Nephron progenitor cell (in vitro differentiated cells): Measurements from ENCODE around the gene TCF12.
A peak's percentile ranks its signal among the peaks of the same experiment; 100 is the strongest.
"Not testable (repeated sequence)": the region's sequence is repeated elsewhere in the genome, so short reads cannot be mapped to it uniquely, and the experiment has no call there.

Experiments
- DNase-seq: peaks from one replicate; pipeline ENCODE4 v3.0.0; 2021
- H3K27ac Mint-ChIP-seq: 2 replicates; pipeline ENCODE4 v1.8.0; 2021; ENCODE audit warnings: mild to moderate bottlenecking, moderate library complexity, mixed read lengths
- H3K27me3 Mint-ChIP-seq: 2 replicates; pipeline ENCODE4 v1.8.0; 2021; ENCODE audit warnings: mild to moderate bottlenecking, low read depth, mixed read lengths; ENCODE audit not compliant: poor library complexity
- H3K36me3 Mint-ChIP-seq: 2 replicates; pipeline ENCODE4 v1.8.0; 2021; ENCODE audit warnings: low read depth, mixed read lengths
- H3K4me1 Mint-ChIP-seq: 2 replicates; pipeline ENCODE4 v1.8.0; 2021; ENCODE audit warnings: mixed read lengths
- H3K4me3 Mint-ChIP-seq: 2 replicates; pipeline ENCODE4 v1.8.0; 2021; ENCODE audit warnings: mild to moderate bottlenecking, moderate library complexity, mixed read lengths
- H3K9me3 Mint-ChIP-seq: 2 replicates; pipeline ENCODE4 v1.8.0; 2021; ENCODE audit warnings: mild to moderate bottlenecking, moderate library complexity, mixed read lengths
- CTCF ChIP-seq: fragments of 200-600 bp; sonication (generic); IDR thresholded peaks from 2 replicates; pipeline ENCODE4 v1.5.0; 2021; ENCODE audit warnings: antibody characterized with exemption

TCF12 gene

DNA sequence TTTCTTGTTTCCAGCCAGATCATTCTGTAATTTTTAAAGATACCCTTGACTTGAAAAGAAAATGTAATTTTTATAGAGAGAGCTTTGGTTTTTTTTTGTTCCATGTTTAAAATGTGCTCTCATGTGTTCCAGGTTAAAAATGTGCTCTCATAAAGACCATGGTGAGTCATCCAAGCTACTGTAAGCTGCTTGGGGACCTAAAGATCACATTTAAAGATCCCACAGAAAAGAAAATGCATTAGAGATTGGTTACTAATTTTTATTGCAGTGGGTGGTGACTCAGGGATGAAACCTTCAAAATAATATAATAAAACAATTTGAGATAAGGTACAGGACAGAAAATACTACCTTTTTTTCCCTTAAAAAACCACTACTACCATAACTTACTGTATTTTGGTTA, 11.0 kb downstream of the TCF12 start:
- H3K4me3 Mint-ChIP-seq = no peak overlapping the region
- TF ChIP-seq CTCF = no peak
- H3K36me3 Mint-ChIP-seq = peaks cover 83% of the 10 kb centered on the region
- DNase-seq = no peak
- H3K4me1 Mint-ChIP-seq = peaks cover 25% of the 10 kb centered on the region
- H3K27me3 Mint-ChIP-seq = no peaks in the 10 kb centered on the region
- peaks cover 4% of the 10 kb centered on the region for H3K9me3 Mint-ChIP-seq
- H3K27ac Mint-ChIP-seq = no peak overlapping the region

DNA sequence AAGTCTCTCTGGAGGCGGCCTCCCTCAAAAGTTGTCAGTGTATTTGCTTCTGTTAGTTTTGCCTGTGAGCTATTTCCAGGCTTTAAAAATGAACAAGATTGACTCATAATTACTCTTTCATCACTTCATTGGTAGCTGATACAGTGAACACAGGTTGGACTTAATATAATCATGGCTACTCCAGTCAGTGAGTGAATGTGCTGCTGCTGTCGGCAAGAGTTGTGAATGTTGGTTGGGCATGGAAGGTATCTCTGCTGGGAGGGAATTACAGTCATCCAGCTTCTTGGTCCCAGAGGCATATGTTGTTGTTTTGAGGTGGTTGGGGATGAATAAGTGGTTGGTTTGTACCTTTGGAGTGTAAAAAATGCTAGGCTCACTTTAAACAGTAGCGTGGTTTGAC, 11.5 kb downstream of the TCF12 start:
- no peak for DNase-seq
- Mint-ChIP-seq H3K4me1 (peaks cover 23% of the 10 kb centered on the region), H3K36me3 (peaks cover 85% of the 10 kb centered on the region), H3K27ac (peak overlapping the region; percentile 51), H3K27me3 (no peaks in the 10 kb centered on the region), H3K9me3 (peaks cover 10% of the 10 kb centered on the region), H3K4me3 (no peak overlapping the region)
- no peak for TF ChIP-seq CTCF

DNA sequence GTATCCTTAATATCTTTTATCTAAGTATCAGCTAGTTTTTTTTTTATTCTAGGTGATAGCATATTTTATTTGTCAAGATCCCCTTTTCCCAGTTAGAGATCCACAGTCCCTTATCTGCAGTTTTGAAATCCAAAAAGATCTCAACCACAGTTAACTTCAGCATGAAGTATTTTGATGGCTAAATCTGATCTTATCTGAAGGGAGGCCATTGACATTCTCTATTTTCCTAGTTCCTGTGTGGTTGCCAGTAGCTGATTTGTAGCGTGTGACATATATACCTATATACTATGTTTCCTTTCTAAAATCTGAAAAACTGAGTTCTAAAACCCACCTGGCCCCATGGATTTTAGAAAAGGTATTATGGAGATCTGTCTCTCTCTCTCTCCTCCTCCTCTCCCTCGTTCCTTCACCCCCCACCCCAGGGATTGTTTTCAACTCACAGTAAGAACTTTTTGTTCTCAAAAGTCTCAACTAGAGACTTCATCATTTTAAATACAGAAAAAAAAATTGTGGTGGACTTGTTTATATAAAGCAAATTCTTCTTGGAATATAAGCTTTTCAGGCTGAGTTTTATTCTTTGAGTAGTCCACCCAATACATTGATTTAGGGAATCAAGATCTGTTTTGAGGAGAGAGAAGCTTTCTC, 12.3 kb downstream of the TCF12 start:
- Mint-ChIP-seq H3K27ac (no peak overlapping the region), H3K27me3 (no peaks in the 10 kb centered on the region), H3K4me1 (peaks cover 18% of the 10 kb centered on the region), H3K9me3 (peaks cover 18% of the 10 kb centered on the region), H3K4me3 (no peak overlapping the region), H3K36me3 (peaks cover 87% of the 10 kb centered on the region)
- no peak for DNase-seq
- no peak for TF ChIP-seq CTCF

DNA sequence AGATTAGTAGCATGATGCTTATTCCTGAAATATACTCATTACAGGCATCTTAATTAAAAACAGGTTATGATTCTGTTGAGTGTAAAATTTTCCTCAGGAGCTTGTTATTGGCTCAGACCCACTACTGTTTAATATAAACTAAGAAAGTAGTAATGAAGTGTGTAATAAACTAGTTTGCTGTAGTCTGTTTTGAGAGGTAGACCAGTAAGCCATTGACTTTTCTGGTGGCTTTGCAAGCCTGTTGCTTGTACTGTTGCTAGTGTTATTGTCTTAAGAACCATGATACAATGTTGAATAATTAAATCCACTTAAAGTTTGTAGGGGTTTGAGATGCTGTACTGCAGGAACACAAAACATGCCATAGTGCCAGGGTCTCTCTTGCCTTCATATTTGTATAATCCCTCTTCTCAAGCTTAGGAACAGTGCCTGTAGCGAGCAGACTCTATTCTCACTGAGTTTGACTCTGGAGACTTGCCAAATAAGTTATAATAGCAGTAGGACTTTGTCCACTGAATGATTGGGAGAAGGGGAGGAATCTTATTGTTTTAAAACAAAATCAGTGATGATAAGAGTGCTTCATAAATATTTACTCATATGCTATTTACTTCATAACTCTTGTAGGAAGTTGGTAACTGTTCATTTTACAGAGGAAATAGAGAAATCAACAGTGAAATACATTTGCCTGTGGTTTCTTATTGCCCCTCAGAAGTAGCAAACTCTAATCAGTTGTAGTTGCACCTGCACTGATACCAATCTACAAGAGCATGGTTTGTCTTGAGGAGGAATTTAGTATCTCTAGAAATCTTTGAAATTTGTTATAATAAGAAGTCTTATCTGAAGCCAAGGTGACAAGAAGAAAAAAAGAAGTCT, 13.4 kb downstream of the TCF12 start:
- peaks cover 29% of the 10 kb centered on the region for H3K9me3 Mint-ChIP-seq
- H3K36me3 Mint-ChIP-seq = peaks cover 89% of the 10 kb centered on the region
- H3K27me3 Mint-ChIP-seq = no peaks in the 10 kb centered on the region
- no peak for TF ChIP-seq CTCF
- H3K4me3 Mint-ChIP-seq = no peak overlapping the region
- no peak overlapping the region for H3K27ac Mint-ChIP-seq
- no peak for DNase-seq
- H3K4me1 Mint-ChIP-seq = peaks cover 14% of the 10 kb centered on the region

GRCh38 chr15:56932509-56932868, 14.0 kb downstream of the TCF12 start:
- H3K4me3 Mint-ChIP-seq, H3K27ac Mint-ChIP-seq, DNase-seq, H3K27me3 Mint-ChIP-seq: not testable (repeated sequence)
- peaks cover 11% of the 10 kb centered on the region for H3K4me1 Mint-ChIP-seq
- H3K9me3 Mint-ChIP-seq = peaks cover 35% of the 10 kb centered on the region
- peaks cover 91% of the 10 kb centered on the region for H3K36me3 Mint-ChIP-seq

- H3K4me3 Mint-ChIP-seq = no peak overlapping the region
- H3K4me1 Mint-ChIP-seq = peaks cover 10% of the 10 kb centered on the region
- H3K27me3 Mint-ChIP-seq = no peaks in the 10 kb centered on the region
- H3K36me3 Mint-ChIP-seq = peaks cover 92% of the 10 kb centered on the region
- TF ChIP-seq CTCF = no peak
- H3K9me3 Mint-ChIP-seq = peaks cover 44% of the 10 kb centered on the region
- no peak for DNase-seq
- no peak overlapping the region for H3K27ac Mint-ChIP-seq
Measured at GRCh38 chr15:56933410-56933809, 15.0 kb downstream of the TCF12 start.
